Right forelimb (tissue), 1 donor: ENCODE results near the gene ALDH3B1.

ENCODE experiments used
- DNase-seq: peaks from one replicate; pipeline ENCODE4 v3.0.0-alpha.2; 2018

The ALDH3B1 gene

GRCh38 chr11:68047437-68048290 lies 37.5 kb downstream of the ALDH3B1 start:
- DNase-seq, result no peak

- no peak for DNase-seq
Observed at GRCh38 chr11:68048681-68049508, 38.8 kb downstream of the ALDH3B1 start.

DNA sequence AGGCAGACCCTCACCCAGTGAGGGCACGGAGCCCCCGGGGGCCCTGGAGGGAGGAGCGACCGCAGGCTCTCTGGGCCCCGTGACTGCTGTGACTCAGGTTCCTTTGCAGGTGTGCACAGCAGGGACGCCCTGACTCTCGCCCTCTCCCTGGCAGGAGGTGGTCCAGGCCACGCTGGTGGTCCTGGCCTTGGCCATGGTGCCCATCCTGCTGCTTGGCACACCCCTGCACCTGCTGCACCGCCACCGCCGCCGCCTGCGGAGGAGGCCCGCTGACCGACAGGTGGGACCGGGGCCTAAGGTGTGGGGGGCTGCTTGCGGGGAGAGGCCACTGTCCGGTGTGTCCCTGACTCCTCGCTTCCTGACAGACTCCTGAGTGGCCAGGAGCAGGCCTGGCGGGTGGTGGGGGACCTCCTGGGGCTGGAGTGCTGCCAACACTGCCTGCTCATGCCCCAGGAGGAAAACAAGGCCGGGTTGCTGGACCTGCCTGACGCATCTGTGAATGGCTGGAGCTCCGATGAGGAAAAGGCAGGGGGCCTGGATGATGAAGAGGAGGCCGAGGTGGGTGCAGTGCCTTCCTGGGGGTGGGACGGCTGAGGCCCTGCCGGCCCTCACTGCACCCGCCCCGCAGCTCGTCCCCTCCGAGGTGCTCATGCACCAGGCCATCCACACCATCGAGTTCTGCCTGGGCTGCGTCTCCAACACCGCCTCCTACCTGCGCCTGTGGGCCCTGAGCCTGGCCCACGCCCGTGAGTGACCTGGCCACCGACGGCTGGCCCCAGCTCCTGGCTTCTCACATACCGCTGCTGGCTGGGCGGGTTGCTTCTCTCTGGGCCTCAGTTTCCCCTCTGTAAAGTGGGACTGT lies 39.6 kb downstream of the ALDH3B1 start:
- DNase-seq, result no peak

- DNase-seq, result no peak
Observed at GRCh38 chr11:68050371-68050841, 40.3 kb downstream of the ALDH3B1 start.

DNA sequence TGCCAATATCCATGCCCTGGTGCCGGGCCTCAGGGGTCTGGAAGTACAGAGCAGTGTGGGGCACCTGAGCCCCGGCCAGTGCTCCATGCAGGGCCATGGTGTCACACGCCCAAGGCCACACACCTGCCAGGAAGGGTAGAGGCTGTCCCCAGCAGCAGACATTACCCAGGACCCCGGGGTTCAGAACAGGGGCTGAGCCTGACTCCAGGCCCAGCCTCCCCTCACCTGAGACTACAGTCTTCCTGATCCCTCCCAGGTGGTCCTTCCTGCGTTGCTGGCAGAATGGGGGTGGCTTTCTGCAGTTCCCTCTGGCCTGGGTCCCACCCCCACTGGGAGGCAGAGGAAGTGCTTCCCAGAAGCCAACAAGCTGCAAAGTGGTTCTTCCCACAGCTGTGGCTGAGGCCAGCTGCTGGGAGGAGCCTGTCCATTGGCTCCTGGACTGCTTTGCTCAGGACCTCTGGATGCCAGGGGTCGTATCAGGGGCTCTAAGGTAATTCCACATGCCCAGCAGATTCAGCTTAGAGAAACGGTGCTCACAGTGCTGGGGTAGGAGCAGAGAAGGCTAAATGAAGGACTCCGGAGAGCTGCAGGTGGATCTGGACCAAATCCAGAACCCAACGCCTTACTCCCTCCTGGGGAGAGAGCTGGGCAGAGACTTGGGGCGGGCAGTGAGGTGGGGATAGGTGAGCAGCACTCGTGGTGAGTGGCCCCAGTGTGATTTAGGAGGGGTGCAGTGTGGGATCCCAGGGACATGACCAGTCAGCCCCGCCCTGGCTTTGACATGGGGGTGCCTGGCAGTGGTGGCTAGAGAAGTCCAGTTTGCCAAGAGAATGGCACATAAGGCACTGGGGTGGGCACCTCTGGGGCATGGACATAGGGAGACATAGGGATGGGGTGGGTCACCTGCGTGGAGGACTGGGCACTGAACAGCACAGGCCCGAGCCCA lies 41.3 kb downstream of the ALDH3B1 start:
- DNase-seq, result no peak

DNA sequence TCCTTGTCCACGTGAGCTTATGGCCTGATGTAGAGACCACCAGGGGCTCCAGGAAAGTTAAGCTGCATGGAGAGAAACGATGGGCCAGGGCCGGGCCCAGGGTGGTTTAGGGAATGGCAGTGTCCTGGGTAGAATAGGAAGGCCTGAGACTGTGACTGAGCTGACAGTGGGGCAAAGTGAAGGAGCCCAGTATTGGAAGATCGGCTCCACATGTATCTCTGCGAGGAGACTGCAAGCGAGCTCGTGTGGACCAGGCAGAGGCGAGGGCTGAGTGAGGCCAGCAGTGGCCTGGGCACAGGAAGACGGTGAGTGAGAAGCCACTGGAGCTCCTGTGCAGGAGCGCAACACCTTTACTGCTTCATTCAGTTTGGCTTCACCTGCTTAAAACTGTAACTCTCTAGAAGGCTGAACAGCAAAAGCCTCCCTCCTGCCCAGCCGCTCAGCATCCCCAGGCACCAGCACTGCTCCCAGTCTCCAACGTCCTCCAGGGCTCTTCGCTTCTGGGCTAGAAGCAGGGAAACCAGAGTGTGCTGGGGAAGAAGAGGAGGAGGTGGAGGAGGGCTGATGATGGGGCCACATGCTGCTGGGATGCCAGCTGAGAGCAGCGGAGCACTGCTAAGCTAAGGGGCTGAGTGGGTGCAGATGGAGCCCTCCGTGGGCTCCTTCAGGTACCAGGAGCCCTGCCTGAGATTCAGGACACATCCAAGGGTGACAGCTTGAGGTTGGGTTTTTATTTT lies 42.2 kb downstream of the ALDH3B1 start:
- no peak for DNase-seq

DNA sequence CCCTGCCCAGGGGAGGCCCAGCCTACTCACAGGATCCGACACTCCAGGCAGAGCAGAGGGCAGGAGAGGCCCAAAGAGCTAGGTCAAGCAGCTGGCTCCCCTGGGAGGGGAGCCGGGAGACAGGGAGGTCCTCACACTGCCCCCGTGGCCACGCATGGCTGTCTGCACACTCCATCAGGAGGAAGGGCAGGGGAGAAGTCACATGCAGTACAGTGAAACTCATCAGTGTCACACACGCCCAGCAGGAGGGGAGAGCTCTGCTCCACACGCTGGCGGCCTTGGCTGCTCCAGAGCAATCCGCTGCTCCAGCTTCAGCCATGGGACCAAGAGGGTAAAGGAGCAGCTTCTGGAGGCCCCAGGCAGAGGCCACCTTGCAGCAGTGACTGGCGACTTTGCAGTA lies 43.0 kb downstream of the ALDH3B1 start:
- DNase-seq, result no peak

GRCh38 chr11:68053981-68054812 lies 44.1 kb downstream of the ALDH3B1 start:
- no peak for DNase-seq

DNA sequence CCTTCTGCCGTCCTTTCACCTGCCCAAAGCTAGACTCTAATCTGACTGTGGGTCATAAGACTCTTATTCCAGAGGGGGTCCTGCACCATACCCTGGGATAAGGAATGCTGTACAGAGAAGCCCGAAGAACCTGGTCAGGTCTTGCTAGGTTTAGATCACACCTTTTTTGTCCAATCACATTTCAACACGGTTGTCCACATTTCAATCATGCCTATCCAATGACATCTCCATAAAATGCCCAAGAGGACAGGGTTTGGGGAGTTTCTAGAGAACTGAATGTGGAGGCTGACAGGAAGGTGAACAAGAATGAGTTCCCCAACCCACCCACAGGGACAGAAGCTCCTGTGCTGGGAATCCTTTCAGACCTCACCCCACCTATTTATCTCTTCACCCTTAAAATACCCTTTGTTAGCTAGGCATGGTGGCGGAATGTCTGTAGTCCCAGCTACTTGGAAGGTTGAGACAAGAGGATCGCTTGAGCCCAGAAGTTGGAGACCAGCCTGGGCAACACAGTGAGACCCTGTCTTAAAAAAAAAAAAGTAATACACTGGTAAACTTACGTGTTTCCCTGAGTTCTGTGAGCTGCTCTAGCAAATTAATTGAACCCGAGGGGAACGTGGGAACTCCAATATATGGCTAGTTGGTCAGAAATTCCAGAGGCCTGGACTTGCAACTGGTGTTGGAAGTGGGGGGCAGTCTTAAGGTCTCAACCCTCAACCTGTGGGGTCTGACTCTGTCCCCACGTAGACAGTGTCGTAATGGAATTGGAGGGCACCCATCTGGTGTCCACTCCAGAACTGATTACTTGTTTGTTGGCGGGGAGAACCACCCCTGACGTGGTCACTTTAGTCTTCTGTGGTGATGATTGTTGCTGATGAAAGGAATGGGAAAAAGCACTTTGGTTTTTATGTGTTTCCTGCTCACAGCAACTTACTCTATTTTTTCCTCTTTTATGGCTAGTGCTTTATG lies 46.5 kb downstream of the ALDH3B1 start:
- no peak for DNase-seq

GRCh38 chr11:68057807-68058206 lies 47.7 kb downstream of the ALDH3B1 start:
- no peak for DNase-seq

DNA sequence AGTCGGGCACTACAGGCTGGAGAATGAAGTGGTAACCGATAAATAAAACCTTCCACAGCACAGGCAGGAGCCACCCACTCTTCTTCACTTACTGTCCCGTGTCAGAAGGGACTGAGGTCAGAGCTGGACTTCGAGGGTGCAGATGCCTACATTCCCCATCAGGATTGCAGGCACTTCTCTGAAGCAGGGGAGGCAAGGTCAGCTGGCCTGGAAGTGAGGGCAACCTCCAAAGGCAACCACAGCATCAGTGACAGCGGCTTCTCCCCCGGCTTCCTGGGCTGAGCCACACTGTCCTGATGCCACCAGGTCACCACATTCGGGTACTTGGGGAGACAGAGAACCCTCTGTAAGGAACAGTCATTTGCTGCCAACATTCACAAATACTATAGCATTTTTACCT lies 51.4 kb downstream of the ALDH3B1 start:
- DNase-seq, result no peak

DNA sequence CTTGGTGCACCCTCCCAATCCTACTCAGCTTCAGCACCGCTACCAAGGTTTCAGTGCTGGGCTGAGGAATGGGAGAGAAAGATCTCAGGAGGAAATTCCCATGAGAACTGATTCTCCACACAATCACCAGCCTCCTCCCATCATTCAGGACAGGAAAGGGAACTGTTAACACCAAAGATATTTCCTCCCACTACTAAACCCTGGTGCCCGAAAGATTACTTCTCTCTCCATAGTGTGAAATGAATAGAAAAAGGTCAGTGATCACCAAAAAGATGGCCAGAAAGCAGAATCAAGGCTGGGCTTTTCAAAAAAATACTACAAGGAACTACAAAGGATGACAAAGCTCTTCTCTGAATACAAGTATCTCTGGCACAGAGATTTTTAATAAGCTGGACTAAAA lies 54.8 kb downstream of the ALDH3B1 start:
- DNase-seq, result no peak

DNA sequence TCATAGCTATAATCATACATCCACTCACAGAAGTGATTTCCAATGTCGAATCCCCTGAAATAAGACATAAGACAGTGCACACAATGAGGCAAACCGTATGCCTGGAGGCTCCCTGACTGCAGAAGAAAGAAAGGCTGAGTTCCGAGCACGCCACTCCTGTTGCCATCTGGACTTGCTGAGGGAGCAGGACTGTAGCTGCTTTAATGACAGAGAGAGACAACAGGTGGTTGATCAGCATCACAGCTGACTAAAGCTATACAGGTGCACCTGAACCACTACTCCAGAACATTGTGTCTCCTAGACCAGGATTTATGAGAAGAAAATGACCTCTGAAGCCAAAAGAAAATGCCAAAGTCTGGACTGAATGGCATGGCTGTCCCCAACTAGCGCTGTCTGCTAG lies 55.7 kb downstream of the ALDH3B1 start:
- no peak for DNase-seq

DNA sequence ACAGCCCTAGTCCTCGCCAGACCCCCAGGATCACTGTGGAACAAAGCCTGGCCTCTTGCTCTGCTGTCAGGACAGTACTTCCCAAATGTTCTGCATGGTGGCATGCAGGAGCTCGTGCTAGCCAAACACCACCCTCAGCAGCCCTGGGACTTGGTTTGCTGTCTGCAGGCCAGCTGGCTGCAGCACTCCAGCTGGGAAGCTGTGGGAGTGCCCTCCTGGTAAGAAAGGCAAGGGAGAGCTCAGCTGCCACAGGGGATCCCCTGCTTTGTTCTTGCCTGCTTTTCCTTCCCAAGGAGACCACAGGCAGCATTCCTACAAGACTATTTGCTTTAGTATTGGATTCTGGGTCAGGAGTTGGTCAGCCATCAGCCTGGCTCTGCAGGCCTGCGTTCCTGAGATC lies 56.6 kb downstream of the ALDH3B1 start:
- no peak for DNase-seq

GRCh38 chr11:68067991-68068390 lies 57.9 kb downstream of the ALDH3B1 start:
- no peak for DNase-seq

DNA sequence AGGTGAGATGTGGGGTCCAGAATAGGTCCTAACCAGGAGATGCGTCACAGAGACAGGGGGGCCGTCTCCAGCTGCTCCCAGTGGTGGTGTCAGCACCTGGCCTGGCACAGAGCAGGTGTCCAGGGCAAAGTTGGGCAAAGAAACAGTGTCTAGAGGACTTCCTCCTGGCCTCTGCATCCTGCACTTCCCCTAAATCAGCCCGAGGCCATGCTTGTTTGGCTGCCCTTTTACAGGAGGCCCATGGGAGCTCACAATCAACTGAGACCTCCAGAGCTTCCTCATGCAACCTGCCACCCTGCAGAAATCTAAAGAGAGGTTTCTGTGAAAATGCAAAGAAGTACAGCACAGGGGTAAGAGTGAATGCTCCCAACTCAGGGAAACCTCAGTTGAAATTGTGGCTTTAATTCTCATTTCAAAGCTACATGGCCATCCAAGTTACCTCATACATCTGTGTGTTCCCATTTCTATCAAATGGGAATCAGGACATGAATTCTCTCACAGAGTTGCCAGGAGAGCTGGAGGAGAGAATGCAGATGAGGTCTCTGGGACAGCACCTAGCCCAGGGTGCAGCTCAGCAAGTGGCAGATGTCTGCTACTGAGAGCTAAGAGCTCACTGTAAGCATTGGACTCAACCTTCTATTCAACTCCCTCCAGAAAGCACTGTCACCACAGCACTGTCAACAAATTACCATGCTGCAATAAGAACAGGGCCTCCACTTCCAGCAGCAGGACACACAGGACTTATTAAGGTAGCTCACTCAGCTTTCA lies 61.3 kb downstream of the ALDH3B1 start:
- DNase-seq, result no peak

DNA sequence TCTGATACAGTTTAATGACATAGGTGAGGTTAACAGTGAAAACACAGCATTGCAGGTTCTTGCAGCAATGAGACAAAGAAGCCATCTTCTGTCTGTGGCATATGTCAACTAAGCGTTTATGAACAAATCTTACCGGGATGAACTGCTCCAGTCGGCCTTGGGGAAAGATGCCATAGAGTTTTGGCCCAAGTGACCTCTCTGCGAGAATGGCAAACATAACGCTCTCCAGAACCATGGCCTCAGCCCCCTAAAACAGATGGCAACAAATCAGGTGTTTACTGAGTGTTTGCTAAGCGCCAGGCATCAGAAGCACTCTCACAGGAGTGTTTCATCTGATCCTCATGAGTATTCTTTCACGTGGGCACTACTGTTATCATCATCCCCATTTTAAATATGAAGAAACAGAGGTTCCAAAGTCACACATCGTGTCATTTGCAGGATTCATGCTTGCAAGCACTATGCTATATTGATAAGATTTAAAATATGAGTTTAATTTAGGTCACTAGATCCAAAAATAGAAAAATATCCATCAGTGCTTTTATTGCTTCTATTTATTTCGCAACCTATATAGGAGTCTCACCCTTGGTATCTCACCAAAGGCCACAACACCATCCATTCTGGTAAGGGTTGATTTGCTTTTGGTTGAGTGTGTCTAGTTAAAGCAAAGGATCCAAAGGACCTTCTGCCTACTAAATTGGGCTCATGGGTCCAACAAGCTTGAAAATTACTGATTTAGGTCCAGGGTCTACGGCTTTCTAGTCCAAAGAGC lies 64.6 kb downstream of the ALDH3B1 start:
- no peak for DNase-seq
